LHCN-M2 (cell line): ENCODE measurements around the gene TFDP2. TPM values are rescaled to one million over a fixed set of nuclear protein-coding genes. Genes with fewer than 3 reads are reported as not detected.
"Not testable (repeated sequence)": the region's sequence is repeated elsewhere in the genome, so short reads cannot be mapped to it uniquely, and the experiment has no call there.

Experiments used
- DNase-seq: peaks from one replicate; pipeline ENCODE4 v3.0.0-alpha.2; 2012; ENCODE audit warnings: low read depth
- polyA plus RNA-seq: library from polyadenylated mRNA; unstranded; fragments of >200 nt; gene quantifications from one replicate; pipeline ENCODE4 v1.2.1, GENCODE V29; 2012; ENCODE audit warnings: missing spikeins
- total RNA-seq: library from RNA; depleted of rRNA; stranded (reverse); fragments of >200 nt; gene quantifications from 2 replicates; pipeline ENCODE4 v1.2.3, GENCODE V29; 2014; rRNA removed

Gene TFDP2, protein sequence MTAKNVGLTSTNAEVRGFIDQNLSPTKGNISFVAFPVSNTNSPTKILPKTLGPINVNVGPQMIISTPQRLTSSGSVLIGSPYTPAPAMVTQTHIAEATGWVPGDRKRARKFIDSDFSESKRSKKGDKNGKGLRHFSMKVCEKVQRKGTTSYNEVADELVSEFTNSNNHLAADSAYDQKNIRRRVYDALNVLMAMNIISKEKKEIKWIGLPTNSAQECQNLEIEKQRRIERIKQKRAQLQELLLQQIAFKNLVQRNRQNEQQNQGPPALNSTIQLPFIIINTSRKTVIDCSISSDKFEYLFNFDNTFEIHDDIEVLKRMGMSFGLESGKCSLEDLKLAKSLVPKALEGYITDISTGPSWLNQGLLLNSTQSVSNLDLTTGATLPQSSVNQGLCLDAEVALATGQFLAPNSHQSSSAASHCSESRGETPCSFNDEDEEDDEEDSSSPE
- 44.8 and 244 TPM in 2 replicates for total RNA-seq
- polyA plus RNA-seq: 18.9 TPM

DNA sequence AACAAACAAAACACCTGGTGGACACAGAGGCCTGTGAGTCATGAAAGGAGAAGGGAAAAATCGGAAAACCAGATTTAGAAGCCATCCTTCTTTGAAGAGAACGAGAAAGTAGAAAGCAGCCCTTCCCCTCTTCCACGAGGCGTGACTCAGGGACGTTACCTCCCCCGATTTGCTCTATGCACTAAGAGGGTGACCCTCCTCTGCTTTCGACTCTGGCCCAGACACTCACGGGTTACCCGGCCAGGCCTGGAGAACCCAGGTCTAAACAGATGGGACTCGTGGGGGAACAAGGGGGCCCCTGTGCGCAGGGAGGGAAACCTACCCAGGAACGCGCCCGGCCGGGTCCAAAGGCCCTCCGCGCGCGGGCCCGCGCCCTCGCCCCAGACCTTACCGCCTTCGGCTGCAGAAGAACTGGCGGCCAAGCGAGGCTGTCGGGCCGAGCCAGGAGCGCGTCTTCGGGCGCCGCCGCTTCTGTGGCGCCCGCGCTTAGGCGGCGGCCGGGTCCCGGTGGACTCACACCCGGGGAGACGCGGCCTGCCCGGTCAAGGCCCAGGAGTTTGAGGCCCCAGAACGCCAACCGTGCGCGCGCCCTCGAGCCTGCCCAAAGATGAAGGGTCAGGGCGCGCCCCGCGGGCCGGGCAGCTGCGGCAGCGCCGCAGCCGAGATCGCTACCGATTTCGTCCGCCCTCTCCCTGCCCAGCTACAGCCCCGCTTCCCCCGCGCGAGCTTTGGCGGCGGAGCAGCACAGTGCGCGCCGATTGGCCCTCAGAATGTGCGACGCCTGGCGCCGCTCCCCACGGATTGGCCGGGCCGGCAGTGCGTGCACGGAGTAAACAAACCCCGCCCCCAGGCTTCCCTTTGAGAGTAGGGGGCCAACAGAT, at the start of gene TFDP2:
Gene TFDP2 (minus strand): TSS at position 753 of the 881 bp plus-strand sequence. CDS start 47,795 bp downstream, outside the sequence.
- DNase-seq: peak; percentile 85

DNA sequence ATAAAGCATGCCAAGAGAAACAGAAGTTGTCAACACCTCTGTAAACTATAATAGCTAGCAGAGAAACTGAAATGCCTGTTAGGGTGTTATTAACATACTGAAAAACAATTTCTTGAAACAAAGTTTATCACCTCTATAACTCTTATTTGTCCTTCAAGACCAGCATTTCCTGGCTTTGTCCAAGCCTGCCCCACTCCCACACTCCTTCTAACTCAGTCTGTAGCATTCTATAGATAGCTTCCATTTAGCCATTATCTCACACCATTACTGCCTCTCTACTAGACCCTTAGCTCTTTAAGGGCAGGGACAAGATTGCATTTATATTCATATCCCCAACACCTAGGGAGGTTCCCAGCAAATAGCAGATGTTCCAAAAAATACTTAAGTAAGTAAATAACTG, 39.5 kb upstream of the TFDP2 start:
- DNase-seq: no peak

DNA sequence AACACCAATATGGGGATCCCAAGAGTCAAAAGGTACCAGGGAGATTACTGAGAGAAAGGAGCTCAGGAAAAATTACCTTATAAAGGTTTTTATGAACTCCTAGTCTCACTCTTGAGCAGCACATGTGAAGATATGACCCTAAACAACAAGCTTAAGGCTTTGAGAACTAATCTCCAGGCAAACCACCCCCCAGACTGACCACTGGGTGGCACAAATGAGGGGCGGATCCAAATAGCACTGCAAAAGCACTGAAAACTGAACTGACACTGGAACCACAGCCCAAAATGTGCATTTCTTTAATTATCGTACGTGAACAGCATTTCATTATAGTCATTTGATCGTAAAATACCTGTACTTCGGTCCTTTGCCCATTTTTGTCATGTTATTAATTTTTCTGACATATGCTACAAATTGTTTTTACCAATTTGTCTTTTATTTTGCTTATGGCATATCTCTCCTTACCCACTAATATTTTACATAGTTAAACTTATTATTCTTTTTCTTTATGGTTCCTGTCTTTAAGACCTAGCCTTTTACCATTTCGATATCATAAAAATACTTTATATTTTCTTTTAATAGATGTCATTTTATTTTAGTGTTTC, 31.5 kb upstream of the TFDP2 start:
- peak; percentile 37 for DNase-seq

DNA sequence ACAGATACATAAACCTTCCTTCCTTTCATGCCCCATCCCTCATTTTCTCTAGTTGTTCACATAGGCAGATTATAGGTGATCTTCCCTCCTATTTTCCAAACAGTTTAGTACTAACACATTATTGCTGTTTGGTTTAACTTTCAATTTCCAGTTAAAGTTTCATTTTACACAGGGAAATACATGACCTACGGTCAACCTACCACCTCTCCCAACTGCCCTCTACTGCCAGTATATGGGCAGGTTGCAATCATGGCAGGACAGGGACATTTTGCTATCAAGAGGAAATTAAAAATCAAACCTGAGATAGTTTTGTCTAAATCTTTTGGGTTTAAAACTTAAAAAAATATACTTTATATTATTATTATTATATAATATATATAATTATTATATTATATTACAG, 26.1 kb upstream of the TFDP2 start:
- no peak for DNase-seq

DNA sequence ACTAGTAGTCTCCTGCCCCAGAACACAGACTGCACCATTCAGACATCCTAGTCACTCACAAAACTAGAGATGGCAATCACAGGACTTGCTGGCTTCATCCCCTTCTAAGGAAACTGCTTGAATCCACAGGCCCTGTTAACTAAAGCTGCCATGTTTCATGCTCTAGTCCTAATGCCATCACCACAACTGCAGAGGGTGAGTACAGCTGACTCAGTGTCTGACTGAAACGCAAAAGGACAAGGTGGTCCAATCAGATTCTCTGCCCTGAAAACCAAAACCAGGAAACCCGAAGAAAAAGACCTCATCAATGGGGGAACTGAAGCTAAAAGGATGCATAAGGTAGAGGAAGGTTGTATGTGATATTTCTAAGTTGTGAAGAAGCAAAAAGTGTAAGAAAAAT, 25.2 kb upstream of the TFDP2 start:
- DNase-seq: no peak

DNA sequence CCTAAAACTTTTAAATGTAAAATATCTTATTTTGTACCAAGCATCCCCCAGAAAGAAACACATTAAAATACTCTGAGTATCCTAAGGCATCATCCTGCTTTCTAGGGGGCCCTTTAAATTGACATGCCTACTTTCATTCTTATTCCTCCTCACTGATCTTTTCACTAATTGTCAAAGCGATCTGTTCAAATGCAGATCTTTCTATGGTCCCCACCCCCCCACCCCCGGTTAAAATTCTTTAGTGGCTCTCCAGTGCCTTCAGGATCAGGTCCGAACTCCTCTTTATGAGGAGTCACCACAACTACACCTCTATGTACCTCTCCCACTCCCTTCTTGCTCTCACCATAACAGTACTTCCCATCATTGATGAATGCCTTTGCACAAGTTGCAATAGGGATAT, 19.2 kb upstream of the TFDP2 start:
- DNase-seq: no peak

DNA sequence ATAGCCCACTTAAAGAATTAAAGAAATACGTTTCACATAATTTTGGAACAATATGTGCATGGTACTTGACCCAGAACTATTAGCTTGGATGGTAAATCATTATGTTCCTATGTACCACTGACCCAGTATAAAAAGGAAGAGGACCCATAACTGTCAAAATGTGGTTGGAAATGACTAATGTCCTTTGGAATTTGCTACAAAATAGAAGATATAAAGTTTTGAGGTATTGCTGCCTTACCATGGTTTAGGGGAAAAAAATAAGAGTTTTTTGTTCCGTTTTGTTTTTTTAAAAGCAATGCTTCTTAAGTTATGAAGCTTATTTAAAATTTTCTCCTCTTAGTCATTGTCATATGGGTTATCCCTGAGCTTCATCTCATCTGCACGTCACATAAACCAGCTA, 15.8 kb upstream of the TFDP2 start:
- peak; percentile 74 for DNase-seq

DNA sequence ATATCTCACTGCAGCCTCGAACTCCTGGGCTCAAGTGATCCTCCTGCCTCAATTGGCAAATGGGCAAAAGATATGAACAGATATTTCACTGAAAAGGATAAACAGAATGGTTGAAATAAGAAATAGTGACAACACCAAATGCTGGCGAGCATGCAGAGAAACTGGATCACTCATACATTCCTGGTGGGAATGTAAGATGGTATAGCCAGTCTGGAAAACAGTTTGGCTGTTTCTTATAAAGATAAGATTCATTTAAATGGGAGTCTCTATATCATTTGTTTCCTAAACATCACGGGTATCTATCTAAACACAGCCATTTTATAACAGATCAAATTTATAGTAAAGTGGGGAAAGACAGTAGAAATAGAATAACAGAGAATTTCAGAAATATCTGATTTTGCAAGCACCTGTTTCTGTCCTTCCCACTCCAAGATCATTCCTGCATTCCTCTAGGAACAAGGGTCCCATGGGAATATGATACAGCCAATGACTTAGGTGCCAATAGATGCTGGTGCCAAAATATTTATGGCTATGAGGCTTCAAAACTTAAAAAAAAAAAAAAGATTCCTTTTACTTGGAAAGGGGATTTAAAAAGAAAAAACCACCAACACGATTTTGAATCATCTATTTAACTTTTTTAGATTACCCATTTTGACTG, 9.9 kb upstream of the TFDP2 start:
- peak; percentile 81 for DNase-seq

DNA sequence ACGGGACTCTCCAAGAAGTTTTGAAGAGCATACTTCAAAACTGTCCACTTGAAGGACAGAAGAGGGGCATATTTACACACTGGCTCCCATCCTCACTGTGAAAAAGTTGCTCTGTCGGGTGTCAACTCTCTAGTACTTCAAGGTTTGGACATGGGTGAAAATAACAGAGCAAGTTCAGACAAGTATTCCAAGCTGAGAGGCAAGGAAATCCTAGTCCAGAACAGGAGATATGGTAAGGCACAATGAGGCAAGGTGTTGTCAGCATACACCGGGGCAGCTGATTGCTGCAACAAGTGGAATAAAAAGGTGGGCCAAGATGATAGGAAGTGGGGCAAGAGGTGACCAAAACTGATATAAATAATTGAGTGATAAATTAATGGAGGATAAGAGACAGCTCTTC, 4.8 kb upstream of the TFDP2 start:
- no peak for DNase-seq

DNA sequence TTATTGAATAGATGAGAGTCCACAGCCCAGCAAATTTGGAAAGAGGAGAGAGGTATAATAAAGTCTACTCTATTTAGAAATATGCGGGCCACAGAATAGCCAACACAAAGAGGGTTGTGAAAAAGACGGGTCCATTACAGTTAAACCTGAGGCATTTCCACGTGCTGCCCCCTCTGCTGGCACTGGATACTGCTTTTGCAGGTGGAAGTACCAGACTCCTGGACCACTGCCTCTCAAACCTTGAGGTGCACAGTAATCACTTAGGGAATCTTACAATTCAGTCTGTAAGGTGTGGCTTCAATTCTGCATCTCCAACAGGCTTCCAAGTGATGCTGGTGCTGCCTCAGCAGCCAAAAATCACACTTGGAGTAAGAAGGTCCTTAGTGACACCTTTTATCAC, 3.0 kb upstream of the TFDP2 start:
- no peak for DNase-seq

DNA sequence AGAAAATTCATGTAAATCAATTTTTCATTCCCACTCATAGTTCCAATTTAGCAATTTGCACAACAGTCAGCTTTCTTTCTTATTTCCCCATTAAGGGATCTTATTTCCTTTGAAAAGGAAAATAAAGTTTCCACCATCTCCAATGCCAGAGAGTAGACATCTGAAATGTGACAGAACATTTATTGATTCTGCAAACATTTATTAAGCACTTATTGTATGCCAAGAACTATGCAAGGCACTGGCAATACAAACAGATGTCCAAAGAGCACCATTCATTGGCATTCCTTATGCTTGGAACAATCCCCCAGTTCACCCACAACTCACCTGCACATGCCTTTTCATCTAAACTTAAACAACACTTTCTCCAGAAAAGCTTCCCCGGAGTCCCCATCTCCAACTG, 2.5 kb upstream of the TFDP2 start:
- DNase-seq: no peak

DNA sequence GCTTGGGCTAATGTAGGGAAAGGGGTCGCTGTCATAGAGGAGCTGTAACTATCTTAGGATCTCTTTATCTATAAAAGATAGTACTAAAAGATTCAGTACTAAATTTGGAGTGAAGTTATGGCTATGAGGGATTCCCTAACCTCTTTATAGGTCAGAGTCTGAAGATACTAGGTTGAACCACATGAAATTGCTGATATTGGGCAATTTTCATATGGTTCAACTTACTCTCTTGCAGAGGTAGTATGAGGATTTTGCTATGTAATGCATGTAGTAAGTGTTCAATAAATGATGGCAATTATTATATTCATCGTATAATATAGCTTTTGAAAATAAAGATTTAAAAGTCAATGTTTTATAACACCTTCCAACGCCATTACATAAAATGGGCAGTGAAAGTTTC, 1.9 kb upstream of the TFDP2 start:
- no peak for DNase-seq

DNA sequence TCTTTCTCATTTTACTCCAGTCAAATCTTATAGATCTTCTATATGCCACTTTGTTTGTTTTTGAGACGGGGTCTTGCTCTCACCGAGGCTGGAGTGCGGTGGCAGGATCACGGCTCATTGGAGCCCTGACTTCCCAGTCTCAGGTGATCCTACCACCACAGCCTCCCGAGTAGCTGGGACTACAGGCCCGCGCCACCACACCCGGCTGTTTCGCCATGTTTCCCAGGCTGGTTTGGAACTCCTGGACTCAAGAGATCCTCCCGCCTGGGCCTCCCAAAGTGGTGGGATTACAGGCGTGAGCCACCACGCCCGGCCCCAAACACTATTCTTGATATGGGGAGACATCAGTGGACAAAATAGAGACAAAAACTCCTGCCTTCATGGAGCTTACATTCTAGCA, 927 bp upstream of the TFDP2 start:
- no peak for DNase-seq

DNA sequence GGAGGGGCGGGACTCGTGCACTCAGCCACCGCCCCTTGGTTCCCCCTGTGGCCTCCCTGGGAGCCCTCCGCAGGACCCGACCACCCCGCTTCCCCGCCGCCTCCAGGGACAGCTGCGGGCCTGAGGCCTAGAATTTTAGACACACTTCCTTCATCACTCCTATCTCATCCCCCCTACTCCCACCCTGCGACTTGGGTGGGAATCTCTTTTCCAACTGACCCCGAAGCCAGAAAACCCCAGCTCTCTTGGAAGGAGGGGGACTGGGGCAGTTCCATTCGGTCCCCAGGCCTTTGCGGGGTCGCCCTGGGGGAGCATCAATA, 289 bp upstream of the TFDP2 start:
- DNase-seq: no peak

DNA sequence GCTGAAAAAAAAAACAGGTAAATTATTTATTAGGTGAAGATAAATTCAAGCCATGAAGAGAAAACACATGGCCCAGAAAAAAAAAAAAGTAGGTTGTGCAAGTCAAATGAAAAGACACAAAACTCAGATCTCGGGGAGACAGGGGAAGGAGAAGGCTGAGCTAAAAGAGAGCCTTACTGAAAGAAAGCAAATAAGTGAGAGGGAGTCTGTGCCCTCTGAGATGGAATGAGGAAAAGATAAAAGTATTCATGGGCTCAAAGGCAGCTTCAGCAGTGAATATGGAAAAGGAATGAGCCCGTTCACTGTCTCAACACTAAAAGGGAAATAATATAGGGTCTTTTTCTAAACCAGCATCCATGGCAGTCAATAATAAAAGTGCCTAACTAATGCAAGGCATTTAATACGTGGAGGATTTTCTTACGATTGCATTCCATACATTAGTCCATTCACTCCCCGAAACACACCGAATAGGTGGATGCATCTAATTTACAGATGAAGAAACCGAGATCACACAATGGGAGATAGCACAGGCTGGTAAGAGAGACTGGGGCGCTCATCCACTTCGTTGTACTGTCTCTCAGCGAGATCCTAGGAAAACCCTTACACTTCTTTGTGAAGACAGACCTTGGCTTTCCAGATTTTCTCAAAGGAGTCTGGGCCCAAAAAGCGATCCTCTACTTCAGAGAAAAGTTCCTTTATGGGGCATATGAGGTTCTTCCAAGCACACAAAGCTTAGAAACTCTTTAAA, 1.1 kb downstream of the TFDP2 start:
- DNase-seq: no peak

DNA sequence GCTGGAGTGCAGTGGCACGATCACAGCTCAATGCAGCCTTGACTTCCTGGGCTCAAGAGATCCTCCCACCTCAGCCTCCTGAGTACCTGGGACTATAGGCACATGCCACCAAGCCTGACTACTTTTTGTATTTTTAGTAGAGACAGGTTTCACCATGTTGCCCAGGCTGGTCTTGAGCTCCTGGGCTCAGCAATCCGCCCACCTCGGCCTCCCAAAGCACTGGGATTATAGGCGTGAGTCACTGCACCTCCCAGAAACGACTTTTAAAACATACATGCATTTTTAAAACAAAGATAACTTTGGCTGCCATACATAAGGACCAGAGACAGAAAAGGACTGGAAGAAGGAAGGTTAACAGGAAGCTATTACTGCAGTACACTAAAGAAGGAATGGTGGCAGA, 4.8 kb downstream of the TFDP2 start:
- not testable (repeated sequence) for DNase-seq

DNA sequence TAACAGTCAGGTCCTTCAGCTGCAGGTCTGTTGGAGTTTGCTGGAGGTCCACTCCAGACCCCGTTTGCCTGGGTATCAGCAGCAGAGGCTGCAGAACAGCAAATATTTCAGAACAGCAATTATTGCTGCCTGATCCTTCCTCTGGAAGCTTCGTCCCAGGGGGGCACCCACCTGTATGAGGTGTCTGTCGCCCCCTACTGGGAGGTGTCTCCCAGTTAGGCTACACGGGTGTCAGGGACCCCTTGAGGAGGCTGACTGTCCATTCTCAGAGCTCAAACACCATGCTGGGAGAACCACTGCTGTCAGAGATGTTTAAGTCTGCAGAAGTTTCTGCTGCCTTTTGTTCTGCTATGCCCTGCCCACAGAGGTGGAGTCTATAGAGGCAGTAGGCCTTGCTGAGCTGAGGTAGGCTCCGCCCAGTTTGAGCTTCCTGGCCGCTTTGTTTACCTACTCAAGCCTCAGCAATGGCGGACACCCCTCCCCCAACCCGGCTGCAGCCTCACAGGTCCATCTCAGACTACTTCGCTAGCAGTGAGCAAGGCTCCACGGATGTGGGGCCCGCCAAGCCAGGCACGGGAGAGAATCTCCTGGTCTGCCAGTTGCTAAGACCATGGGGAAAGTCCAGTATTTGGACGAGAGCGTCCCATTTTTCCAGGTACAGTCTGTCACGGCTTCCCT, 8.6 kb downstream of the TFDP2 start:
- not testable (repeated sequence) for DNase-seq

DNA sequence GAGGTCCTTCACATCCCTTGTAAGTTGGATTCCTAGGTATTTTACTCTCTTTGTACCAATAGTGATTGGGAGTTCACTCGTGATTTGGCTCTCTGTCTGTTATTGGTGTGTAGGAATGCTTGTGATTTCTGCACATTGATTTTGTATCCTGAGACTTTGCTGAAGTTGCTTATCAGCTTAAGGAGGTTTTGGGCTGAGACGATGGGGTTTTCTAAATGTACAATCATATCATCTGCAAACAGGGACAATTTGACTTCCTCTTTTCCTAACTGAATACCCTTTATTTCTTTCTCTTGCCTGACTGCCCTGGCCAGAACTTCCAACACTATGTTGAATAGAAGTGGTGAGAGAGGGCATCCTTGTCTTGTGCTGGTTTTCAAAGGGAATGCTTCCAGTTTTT, 12.3 kb downstream of the TFDP2 start:
- not testable (repeated sequence) for DNase-seq

DNA sequence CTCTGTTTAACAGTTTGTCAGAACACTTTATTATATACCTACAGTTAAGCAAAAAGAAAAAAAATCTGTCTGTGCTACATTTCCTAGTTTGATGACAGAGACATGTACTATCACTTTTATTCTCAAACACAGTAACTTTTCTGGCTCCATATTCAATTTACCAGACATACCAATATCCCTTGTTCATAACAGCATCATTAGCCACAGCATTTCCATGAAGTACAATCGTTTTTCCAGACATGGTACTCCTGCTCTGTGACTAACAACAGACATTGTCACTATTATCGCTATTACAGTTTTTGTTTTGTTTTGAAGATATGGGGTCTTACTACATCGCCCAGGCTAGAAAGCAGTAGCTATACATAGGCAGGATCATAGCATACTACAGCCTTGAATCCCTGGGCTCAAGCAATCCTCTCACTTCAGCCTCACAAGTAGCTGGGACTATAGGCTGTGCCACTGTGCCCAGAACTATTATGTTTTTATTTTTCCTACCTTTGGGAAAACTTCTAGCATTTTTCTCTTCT, 14.5 kb downstream of the TFDP2 start:
- DNase-seq: no peak

DNA sequence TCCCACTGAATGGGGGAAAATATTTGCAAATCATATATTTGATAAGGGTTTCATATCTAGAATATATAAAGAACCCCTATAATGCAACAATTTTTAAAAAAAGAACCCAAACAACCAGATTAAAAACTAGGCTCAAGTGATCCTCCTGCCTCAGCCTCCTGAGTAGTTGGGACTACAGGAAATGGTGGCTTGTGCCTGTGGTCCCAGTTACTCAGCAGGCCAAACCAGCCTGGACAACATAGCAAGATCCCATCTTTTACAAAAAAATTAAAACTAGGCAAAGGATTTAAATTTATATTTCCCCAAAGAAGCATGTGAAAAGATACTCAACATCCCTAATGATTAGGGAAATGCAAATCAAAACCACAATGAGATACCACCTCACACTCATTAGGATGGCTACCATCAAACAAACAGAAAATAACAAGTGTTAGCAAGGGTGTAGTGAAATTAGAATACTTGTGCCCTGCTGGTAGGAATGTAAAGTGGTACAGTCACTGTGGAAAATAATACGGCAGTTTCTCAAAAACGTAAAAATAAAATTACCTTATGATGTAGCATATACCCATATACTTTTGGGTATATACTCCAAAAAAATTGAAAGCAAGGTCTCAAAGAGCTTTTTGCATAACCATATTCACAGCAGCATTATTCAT, 19.7 kb downstream of the TFDP2 start:
- DNase-seq: no peak
